Measurements from ENCODE around the gene MUC13. TPM values are rescaled to one million over a fixed set of nuclear protein-coding genes. Genes with fewer than 3 reads are reported as not detected.

Gene MUC13
- total RNA-seq, 4 donors from 2014 or later: 0.46 TPM; not detected in 3

GRCh38 chr3:124886168-124887056 is 48.1 kb downstream of the MUC13 start:
- TF ChIP-seq EP300 (IDR thresholded peaks at IDR 0.05): no peak
- no peak for TF ChIP-seq POLR2A (IDR thresholded peaks at IDR 0.05; ENCODE audit: low read depth)
- peak; percentile 33 to 34 for TF ChIP-seq POLR2AphosphoS5 (IDR thresholded peaks at IDR 0.05)
- no peak for TF ChIP-seq CTCF (IDR thresholded peaks at IDR 0.05)
- peaks cover 0 to 6% (median 0%) of the 10 kb centered on the region in 4 donors for H3K36me3 ChIP-seq
- H3K4me1 ChIP-seq: peaks cover 38 to 52% (median 40%) of the 10 kb centered on the region in 4 donors
- H3K4me3 ChIP-seq: peak overlapping the region; percentile 81 to 92 (median 88)
- H3K9me3 ChIP-seq: no peaks in the 10 kb centered on the region
- H3K27me3 ChIP-seq: no peaks in the 10 kb centered on the region
- H3K27ac ChIP-seq (replicated peaks in 1 of 4): peak overlapping the region; percentile 91 to 94 (median 92)
- WGBS: 0% methylated on average over 12 of the region's 87 CpGs
- no peak for DNase-seq (ENCODE audit: extremely low spot score)
- intact Hi-C loops (cut with DNase I): loop anchor here (5.0 kb wide), 1 partner anchor 34 kb away; no protein-coding TSS in a partner anchor

GRCh38 chr3:124885466-124886167 is 48.9 kb downstream of the MUC13 start:
- Histone ChIP-seq H3K27me3 (no peaks in the 10 kb centered on the region), H3K4me3 (peak overlapping the region; percentile 81 to 92 (median 88)), H3K9me3 (no peaks in the 10 kb centered on the region), H3K27ac (replicated peaks in 1 of 4) (peak overlapping the region; percentile 91 to 94 (median 92)), H3K36me3 (peaks cover 0 to 6% (median 0%) of the 10 kb centered on the region in 4 donors), H3K4me1 (peaks cover 38 to 52% (median 40%) of the 10 kb centered on the region in 4 donors)
- 34% methylated on average over 12 of the region's 17 CpGs for WGBS
- no peak for DNase-seq (ENCODE audit: extremely low spot score)
- TF ChIP-seq POLR2AphosphoS5 (IDR thresholded peaks at IDR 0.05) (no peak), POLR2A (IDR thresholded peaks at IDR 0.05; ENCODE audit: low read depth) (no peak), CTCF (IDR thresholded peaks at IDR 0.05) (no peak), EP300 (IDR thresholded peaks at IDR 0.05) (no peak)
- intact Hi-C loops (cut with DNase I): loop anchor here (5.0 kb wide), 1 partner anchor 33 kb away; no protein-coding TSS in a partner anchor

- no peaks in the 10 kb centered on the region for H3K27me3 ChIP-seq
- WGBS: 72% methylated on average over 7 of the region's 7 CpGs
- no peaks in the 10 kb centered on the region for H3K9me3 ChIP-seq
- no peak for DNase-seq (ENCODE audit: extremely low spot score)
- no peak overlapping the region for H3K4me3 ChIP-seq
- intact Hi-C loops (cut with DNase I): loop anchor here (5.0 kb wide), 1 partner anchor 32 kb away; no protein-coding TSS in a partner anchor
- peaks cover 41 to 57% (median 46%) of the 10 kb centered on the region in 4 donors for H3K4me1 ChIP-seq
- peaks cover 0 to 6% (median 0%) of the 10 kb centered on the region in 4 donors for H3K36me3 ChIP-seq
- TF ChIP-seq POLR2AphosphoS5 (IDR thresholded peaks at IDR 0.05) (no peak), CTCF (IDR thresholded peaks at IDR 0.05) (no peak), EP300 (IDR thresholded peaks at IDR 0.05) (no peak), POLR2A (IDR thresholded peaks at IDR 0.05; ENCODE audit: low read depth) (no peak)
- no peak overlapping the region for H3K27ac ChIP-seq (replicated peaks in 1 of 4)
Observed at GRCh38 chr3:124884474-124885101, 50.0 kb downstream of the MUC13 start.

- 83% methylated on average over 6 of the region's 7 CpGs for WGBS
- Histone ChIP-seq H3K9me3 (no peaks in the 10 kb centered on the region), H3K4me1 (peaks cover 48 to 64% (median 52%) of the 10 kb centered on the region in 4 donors), H3K36me3 (peaks cover 0 to 6% (median 0%) of the 10 kb centered on the region in 4 donors), H3K4me3 (no peak overlapping the region), H3K27me3 (no peaks in the 10 kb centered on the region), H3K27ac (replicated peaks in 1 of 4) (no peak overlapping the region)
- no peak for DNase-seq (ENCODE audit: extremely low spot score)
- intact Hi-C loops (cut with DNase I): no loop called here
- no peak for TF ChIP-seq POLR2A (IDR thresholded peaks at IDR 0.05; ENCODE audit: low read depth)
- TF ChIP-seq EP300 (IDR thresholded peaks at IDR 0.05): no peak
- TF ChIP-seq CTCF (IDR thresholded peaks at IDR 0.05): no peak
- no peak for TF ChIP-seq POLR2AphosphoS5 (IDR thresholded peaks at IDR 0.05)
Observed at GRCh38 chr3:124883766-124884473, 50.6 kb downstream of the MUC13 start.

Measured in esophagus muscularis mucosa (tissue), 4 donors.